ENCODE data around the gene HOXA3.

Gene HOXA3

GRCh38 chr7:27165996-27166530 is 13.7 kb upstream of the HOXA3 start:
- no peak for DNase-seq (ENCODE audit: low read depth)

- DNase-seq (ENCODE audit: low read depth): no peak
These were observed 13.0 kb upstream of the HOXA3 start, which contains the start of gene HOXA9 for GRCh38 chr7:27165089-27165995. Gene HOXA9 (minus strand): TSS chr7:27165537. CDS start chr7:27165457, 80 bp downstream.

GRCh38 chr7:27164367-27165088 is 12.1 kb upstream of the HOXA3 start:
- no peak for DNase-seq (ENCODE audit: low read depth)

- DNase-seq (ENCODE audit: low read depth): no peak
These were observed 11.6 kb upstream of the HOXA3 start for GRCh38 chr7:27164045-27164366.

- DNase-seq (ENCODE audit: low read depth): no peak
These were observed 11.1 kb upstream of the HOXA3 start for GRCh38 chr7:27163288-27164044.

GRCh38 chr7:27162561-27163287 is 10.3 kb upstream of the HOXA3 start:
- DNase-seq (ENCODE audit: low read depth): no peak

GRCh38 chr7:27161721-27162560 is 9.6 kb upstream of the HOXA3 start:
- DNase-seq (ENCODE audit: low read depth): no peak

GRCh38 chr7:27161214-27161720 is 8.9 kb upstream of the HOXA3 start:
- no peak for DNase-seq (ENCODE audit: low read depth)

- DNase-seq (ENCODE audit: low read depth): peak; percentile 58
These were observed 8.3 kb upstream of the HOXA3 start for GRCh38 chr7:27160546-27161213.

- no peak for DNase-seq (ENCODE audit: low read depth)
These were observed 7.8 kb upstream of the HOXA3 start for GRCh38 chr7:27160145-27160545.

GRCh38 chr7:27159266-27160144 is 7.1 kb upstream of the HOXA3 start:
- no peak for DNase-seq (ENCODE audit: low read depth)

- DNase-seq (ENCODE audit: low read depth): no peak
These were observed 6.3 kb upstream of the HOXA3 start for GRCh38 chr7:27158436-27159265.

GRCh38 chr7:27157702-27158431 is 5.5 kb upstream of the HOXA3 start:
- DNase-seq (ENCODE audit: low read depth): no peak

GRCh38 chr7:27156916-27157701 is 4.7 kb upstream of the HOXA3 start:
- no peak for DNase-seq (ENCODE audit: low read depth)

GRCh38 chr7:27156508-27156898 is 4.1 kb upstream of the HOXA3 start, which contains the start of gene HOXA7:
Gene HOXA7 (minus strand): TSS chr7:27156675. CDS start chr7:27156545, 130 bp downstream.
- DNase-seq (ENCODE audit: low read depth): no peak

- no peak for DNase-seq (ENCODE audit: low read depth)
These were observed 3.6 kb upstream of the HOXA3 start for GRCh38 chr7:27155816-27156507.

Data from T-helper 22 cell (primary cell).